Effector memory CD4-positive, alpha-beta T cell (primary cell): Measurements from ENCODE around the gene MAP3K9.
"Not testable (repeated sequence)": the region's sequence is repeated elsewhere in the genome, so short reads cannot be mapped to it uniquely, and the experiment has no call there.

Experiments used
- DNase-seq, 3 donors: peaks; one replicate each; pipeline ENCODE4 v3.0.0-alpha.2; 2020
- H3K27ac ChIP-seq: 2 replicates; pipeline ENCODE4 v1.7.0; 2013; ENCODE audit warnings: mild to moderate bottlenecking, low read length, moderate library complexity; ENCODE audit not compliant: insufficient read depth, poor library complexity, severe bottlenecking
- H3K27me3 ChIP-seq: replicated peaks from 2 replicates; pipeline ENCODE4 v1.7.0; 2013; ENCODE audit warnings: mild to moderate bottlenecking, low read length; ENCODE audit not compliant: insufficient read depth, control insufficient read depth, poor library complexity, severe bottlenecking
- H3K36me3 ChIP-seq: 2 replicates; pipeline ENCODE4 v1.7.0; 2013; ENCODE audit warnings: mild to moderate bottlenecking, low read length, moderate library complexity; ENCODE audit not compliant: control insufficient read depth, insufficient read depth
- H3K4me1 ChIP-seq: 2 replicates; pipeline ENCODE4 v1.7.0; 2013; ENCODE audit warnings: low read length, mild to moderate bottlenecking; ENCODE audit not compliant: control insufficient read depth, insufficient read depth, poor library complexity, severe bottlenecking
- H3K4me3 ChIP-seq: 2 replicates; pipeline ENCODE4 v1.7.0; 2013; ENCODE audit warnings: low read length, low read depth, mild to moderate bottlenecking; ENCODE audit not compliant: insufficient read depth, poor library complexity, severe bottlenecking
- H3K9me3 ChIP-seq: 2 replicates; pipeline ENCODE4 v1.7.0; 2013; ENCODE audit warnings: mild to moderate bottlenecking, low read length, moderate library complexity; ENCODE audit not compliant: control insufficient read depth

Gene MAP3K9

DNA sequence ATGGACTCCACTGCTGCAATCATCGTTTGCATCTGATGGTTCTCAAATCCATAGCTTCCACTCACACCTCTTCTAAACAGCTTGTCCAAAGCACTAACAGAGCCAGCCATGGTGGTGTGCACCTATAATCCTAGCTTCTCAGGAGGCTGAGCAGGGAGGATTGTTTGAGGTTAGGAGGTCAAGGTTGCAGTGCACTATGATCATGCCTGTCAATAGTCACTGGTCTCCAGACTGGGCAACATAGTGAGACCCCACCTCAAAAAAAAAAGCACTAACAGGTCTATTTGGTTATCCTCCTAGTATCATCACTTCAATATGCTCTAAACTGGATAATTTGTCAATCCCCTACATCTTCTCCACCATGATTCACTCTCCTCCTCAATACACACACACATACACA, 104.4 kb downstream of the MAP3K9 start:
- Histone ChIP-seq H3K4me3 (no peak overlapping the region), H3K4me1 (no peaks in the 10 kb centered on the region), H3K27me3 (no peaks in the 10 kb centered on the region), H3K27ac (no peak overlapping the region), H3K9me3 (no peaks in the 10 kb centered on the region), H3K36me3 (no peaks in the 10 kb centered on the region)
- no peak for DNase-seq

GRCh38 chr14:70703621-70704168, 105.6 kb downstream of the MAP3K9 start:
- not testable (repeated sequence) for H3K36me3 ChIP-seq, H3K9me3 ChIP-seq, H3K4me1 ChIP-seq, H3K4me3 ChIP-seq, H3K27me3 ChIP-seq, H3K27ac ChIP-seq, DNase-seq

DNA sequence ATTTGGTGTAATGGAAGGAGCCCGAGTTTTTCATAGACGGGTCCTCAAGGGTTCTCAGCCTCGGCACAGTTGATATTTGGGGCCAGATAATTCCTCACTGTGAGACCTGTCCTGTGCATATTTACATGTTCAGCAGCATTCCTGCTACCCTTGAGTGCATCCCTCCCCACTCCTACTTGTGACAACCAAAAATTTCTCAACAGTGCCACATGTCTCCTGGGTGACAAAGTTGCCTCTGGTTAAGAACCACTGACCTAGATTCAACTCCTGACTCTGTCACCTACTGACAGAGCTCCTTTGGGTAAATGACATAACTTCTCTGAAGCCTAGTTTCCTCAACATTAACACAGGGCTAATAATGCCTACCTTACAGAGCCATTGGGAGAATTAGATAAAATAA, 107.2 kb downstream of the MAP3K9 start:
- Histone ChIP-seq H3K4me3 (no peak overlapping the region), H3K36me3 (no peaks in the 10 kb centered on the region), H3K4me1 (no peaks in the 10 kb centered on the region), H3K9me3 (no peaks in the 10 kb centered on the region), H3K27me3 (no peaks in the 10 kb centered on the region), H3K27ac (no peak overlapping the region)
- DNase-seq, result no peak

DNA sequence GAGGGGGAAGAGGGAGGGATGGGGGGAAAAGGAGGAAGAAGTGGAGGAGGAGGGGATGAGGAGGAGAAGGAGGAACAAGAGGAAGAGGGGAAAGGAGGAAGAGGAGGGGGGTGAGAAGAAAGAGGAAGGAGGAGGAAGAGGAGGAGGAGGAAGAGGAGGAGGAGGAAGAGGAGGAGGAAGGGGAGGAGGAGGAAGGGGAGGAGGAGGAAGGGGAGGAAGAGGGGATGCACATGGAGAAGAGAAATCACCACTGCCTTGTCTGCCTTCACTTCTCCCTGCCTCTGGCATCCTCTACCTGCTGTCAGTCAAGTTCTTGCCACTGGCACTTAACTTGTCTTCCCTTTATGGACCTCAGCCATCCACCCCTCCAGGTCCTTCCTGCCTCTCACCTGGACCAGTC, 107.7 kb downstream of the MAP3K9 start:
- H3K4me1 ChIP-seq, result no peaks in the 10 kb centered on the region
- no peak overlapping the region for H3K4me3 ChIP-seq
- H3K27ac ChIP-seq, result no peak overlapping the region
- H3K27me3 ChIP-seq, result no peaks in the 10 kb centered on the region
- DNase-seq, result no peak
- H3K36me3 ChIP-seq, result no peaks in the 10 kb centered on the region
- no peaks in the 10 kb centered on the region for H3K9me3 ChIP-seq

DNA sequence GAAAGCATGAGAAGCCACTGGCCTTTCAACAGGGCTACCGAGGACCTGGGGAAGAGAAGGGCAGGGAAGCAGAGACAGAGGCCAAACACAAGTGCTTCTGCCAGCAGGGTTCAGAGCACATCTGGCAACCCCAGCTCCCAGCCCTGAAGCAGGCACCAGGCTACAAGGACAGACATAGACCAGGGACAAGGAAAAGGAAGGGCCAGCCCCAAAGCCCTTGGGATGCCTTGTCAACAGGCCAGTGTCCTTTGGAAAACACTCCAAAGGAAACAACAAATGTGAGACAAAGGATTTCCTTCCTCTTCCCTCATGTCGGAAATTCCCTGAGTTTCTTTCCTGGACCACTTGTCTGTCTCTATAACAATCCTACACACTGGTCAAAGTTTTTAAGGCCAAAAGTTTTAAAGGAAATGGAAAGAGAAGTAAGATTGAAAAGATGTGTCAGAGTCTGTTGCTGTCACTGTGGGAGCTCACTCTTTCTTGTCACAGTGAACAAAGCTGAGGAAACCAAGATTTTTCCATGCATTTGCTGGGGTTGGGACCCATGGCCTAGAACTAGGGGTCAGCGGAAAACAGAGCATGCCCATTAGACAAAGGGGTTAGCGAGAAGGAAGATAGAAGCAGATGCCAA, 108.2 kb downstream of the MAP3K9 start:
- Histone ChIP-seq H3K4me1 (no peaks in the 10 kb centered on the region), H3K4me3 (no peak overlapping the region), H3K9me3 (no peaks in the 10 kb centered on the region), H3K27ac (no peak overlapping the region), H3K27me3 (no peaks in the 10 kb centered on the region), H3K36me3 (no peaks in the 10 kb centered on the region)
- DNase-seq, result no peak

DNA sequence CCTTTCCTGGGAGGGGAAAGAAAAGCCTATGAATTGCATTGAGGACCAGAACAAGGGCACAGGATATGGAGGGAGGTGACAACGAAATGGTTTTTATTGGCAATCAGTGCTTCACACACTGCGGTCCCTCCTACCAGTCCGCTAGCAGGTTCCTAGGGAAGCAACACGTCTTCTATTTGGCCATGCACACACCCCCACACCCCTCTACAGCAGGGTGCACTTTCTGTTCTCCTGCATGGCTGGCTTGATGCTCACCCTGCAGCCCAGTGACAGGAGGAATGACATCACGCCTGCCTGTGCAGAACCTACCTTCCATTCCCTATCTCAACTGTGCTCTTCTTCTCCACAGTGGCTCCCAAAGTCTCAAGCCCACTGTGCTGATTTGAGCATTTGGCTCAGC, 109.7 kb downstream of the MAP3K9 start:
- Histone ChIP-seq H3K27me3 (no peaks in the 10 kb centered on the region), H3K4me1 (no peaks in the 10 kb centered on the region), H3K4me3 (no peak overlapping the region), H3K27ac (no peak overlapping the region), H3K36me3 (no peaks in the 10 kb centered on the region), H3K9me3 (no peaks in the 10 kb centered on the region)
- no peak for DNase-seq

GRCh38 chr14:70698288-70698687, 111.0 kb downstream of the MAP3K9 start:
- no peak overlapping the region for H3K27ac ChIP-seq
- H3K4me3 ChIP-seq, result no peak overlapping the region
- no peaks in the 10 kb centered on the region for H3K36me3 ChIP-seq
- DNase-seq, result no peak
- H3K9me3 ChIP-seq, result no peaks in the 10 kb centered on the region
- H3K4me1 ChIP-seq, result no peaks in the 10 kb centered on the region
- H3K27me3 ChIP-seq, result no peaks in the 10 kb centered on the region

GRCh38 chr14:70697701-70698100, 111.6 kb downstream of the MAP3K9 start:
- H3K36me3 ChIP-seq, result no peaks in the 10 kb centered on the region
- H3K4me3 ChIP-seq, result no peak overlapping the region
- H3K9me3 ChIP-seq, result no peaks in the 10 kb centered on the region
- H3K4me1 ChIP-seq, result no peaks in the 10 kb centered on the region
- no peak overlapping the region for H3K27ac ChIP-seq
- no peak for DNase-seq
- H3K27me3 ChIP-seq, result no peaks in the 10 kb centered on the region

- Histone ChIP-seq H3K27ac (no peak overlapping the region), H3K4me1 (no peaks in the 10 kb centered on the region), H3K36me3 (no peaks in the 10 kb centered on the region), H3K27me3 (no peaks in the 10 kb centered on the region), H3K9me3 (no peaks in the 10 kb centered on the region), H3K4me3 (no peak overlapping the region)
- no peak for DNase-seq
Measured at GRCh38 chr14:70696026-70696425, 113.3 kb downstream of the MAP3K9 start.

DNA sequence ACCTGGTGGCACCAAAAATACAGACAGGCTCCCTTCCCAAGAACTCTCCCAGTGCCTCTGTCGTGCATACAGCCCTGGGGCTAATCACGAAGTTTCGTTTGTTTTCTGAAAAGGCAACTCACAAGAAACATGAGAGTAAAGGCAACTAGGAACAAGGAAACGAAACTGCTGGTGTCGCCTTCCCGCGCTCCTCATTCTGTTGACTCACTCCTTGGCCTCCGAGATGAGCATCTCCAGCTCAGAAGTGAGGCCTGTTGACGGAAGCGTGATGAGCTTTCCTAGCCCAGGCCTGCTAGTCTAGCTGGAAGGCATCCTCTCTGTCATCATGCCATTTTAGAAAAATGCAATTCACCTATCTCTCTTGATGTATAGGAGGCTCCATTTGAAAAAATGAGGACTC, 117.1 kb downstream of the MAP3K9 start:
- H3K4me1 ChIP-seq, result no peaks in the 10 kb centered on the region
- H3K9me3 ChIP-seq, result no peaks in the 10 kb centered on the region
- no peak overlapping the region for H3K27ac ChIP-seq
- no peak for DNase-seq
- H3K36me3 ChIP-seq, result no peaks in the 10 kb centered on the region
- no peaks in the 10 kb centered on the region for H3K27me3 ChIP-seq
- H3K4me3 ChIP-seq, result no peak overlapping the region
